Mucosa of descending colon (tissue), 3 donors: ENCODE data around the gene GPR39. TPM values are rescaled to one million over a fixed set of nuclear protein-coding genes. Genes with fewer than 3 reads are reported as not detected.

Experiments used
- ATAC-seq: fragments of 200-7000 bp; cut with Tn5 transposase; one replicate; pipeline ENCODE4 v1.9.1; 2020; ENCODE audit warnings: mild to moderate bottlenecking, moderate library complexity
- DNase-seq, 3 donors: peaks; one replicate each; pipeline ENCODE4 v3.0.0-alpha.2; 2020
- H3K36me3 ChIP-seq: fragments of 200-600 bp; one replicate; pipeline ENCODE4 v1.8.0; 2021; ENCODE audit warnings: low read depth, mild to moderate bottlenecking
- H3K4me1 ChIP-seq: fragments of 200-600 bp; one replicate; pipeline ENCODE4 v1.8.0; 2021; ENCODE audit warnings: low read depth, mild to moderate bottlenecking
- H3K4me3 ChIP-seq: fragments of 200-600 bp; one replicate; pipeline ENCODE4 v1.8.0; 2021; ENCODE audit warnings: mild to moderate bottlenecking
- H3K9me3 ChIP-seq: fragments of 200-600 bp; one replicate; pipeline ENCODE4 v1.8.0; 2021; ENCODE audit warnings: mild to moderate bottlenecking
- CTCF ChIP-seq: fragments of 200-600 bp; IDR thresholded peaks from one replicate; pipeline ENCODE4 v1.8.0; 2022; ENCODE audit warnings: antibody characterized with exemption, mild to moderate bottlenecking
- intact Hi-C, 2 donors: fragments of 100-400 bp; cut with DNase I in 1 of 2; cut with micrococcal nuclease in 1 of 2; formaldehyde crosslinking; loops; one replicate each; pipeline versions ENCODE4 v1.11.0 to v1.11.1; 2022; cut with DNase I, micrococcal nuclease
- total RNA-seq, 3 donors: library from RNA; stranded (reverse); fragmentation: NEBNext Ultra II Directional in 2 of 3; extraction: Animal tissue kit (Norgen Biotek cat#: 25700) in 2 of 3; gene quantifications; one replicate each; pipeline versions ENCODE4 v1.2.1 to v1.2.4, GENCODE V29; 2021 to 2023
- donor health status: DM: no; HTN: no; CAD: no; lungs with moderate emphysema.
- donor health status: DM: no; HTN: no; CAD: no.
- donor health status: DM: no; HTN: yes; CAD: no.

The GPR39 gene
- total RNA-seq, 3 donors from 2014 or later, result 11.6 to 33.7 (median 20.6) TPM

GRCh38 chr2:132621131-132621875 lies 204.7 kb downstream of the GPR39 start:
- H3K4me1 ChIP-seq, result no peaks in the 10 kb centered on the region
- intact Hi-C loops, result no loop called here
- H3K9me3 ChIP-seq, result no peaks in the 10 kb centered on the region
- peak; percentile 58 for ATAC-seq
- no peak for DNase-seq
- no peaks in the 10 kb centered on the region for H3K36me3 ChIP-seq
- no peak for TF ChIP-seq CTCF
- no peak overlapping the region for H3K4me3 ChIP-seq

GRCh38 chr2:132623096-132623839 lies 206.7 kb downstream of the GPR39 start:
- H3K4me1 ChIP-seq, result no peaks in the 10 kb centered on the region
- intact Hi-C loops, result no loop called here
- no peak for ATAC-seq

GRCh38 chr2:132627536-132627935 lies 210.9 kb downstream of the GPR39 start:
- intact Hi-C loops, result no loop called here
- no peak overlapping the region for H3K4me3 ChIP-seq
- no peaks in the 10 kb centered on the region for H3K36me3 ChIP-seq
- no peak for TF ChIP-seq CTCF
- ATAC-seq (no peak), DNase-seq (no peak)
- H3K4me1 ChIP-seq, result peaks cover 12% of the 10 kb centered on the region
- H3K9me3 ChIP-seq, result no peaks in the 10 kb centered on the region

More at GRCh38 chr2:132623096-132623839, 206.7 kb downstream of the GPR39 start:
- no peak for TF ChIP-seq CTCF
- Histone ChIP-seq H3K4me3 (no peak overlapping the region), H3K9me3 (no peaks in the 10 kb centered on the region), H3K36me3 (no peaks in the 10 kb centered on the region)
- DNase-seq, result no peak

GRCh38 chr2:132632000-132632649 lies 215.5 kb downstream of the GPR39 start:
- ATAC-seq (peak; percentile 85), DNase-seq (peak in 2 of 3 donors; percentile 44 to 46)
- Histone ChIP-seq H3K4me3 (no peak overlapping the region), H3K9me3 (no peaks in the 10 kb centered on the region), H3K36me3 (no peaks in the 10 kb centered on the region), H3K4me1 (peaks cover 22% of the 10 kb centered on the region)
- no peak for TF ChIP-seq CTCF
- intact Hi-C loops, result no loop called here

- ATAC-seq (no peak), DNase-seq (no peak)
- intact Hi-C loops, result no loop called here
- no peak overlapping the region for H3K4me3 ChIP-seq
- no peaks in the 10 kb centered on the region for H3K9me3 ChIP-seq
- H3K36me3 ChIP-seq, result no peaks in the 10 kb centered on the region
- H3K4me1 ChIP-seq, result peaks cover 22% of the 10 kb centered on the region
- no peak for TF ChIP-seq CTCF
Observed at GRCh38 chr2:132633635-132634034, 217.0 kb downstream of the GPR39 start.
